ENCODE results near the gene HECTD1.
"Not testable (repeated sequence)": the region's sequence is repeated elsewhere in the genome, so short reads cannot be mapped to it uniquely, and the experiment has no call there.

HECTD1 gene

DNA sequence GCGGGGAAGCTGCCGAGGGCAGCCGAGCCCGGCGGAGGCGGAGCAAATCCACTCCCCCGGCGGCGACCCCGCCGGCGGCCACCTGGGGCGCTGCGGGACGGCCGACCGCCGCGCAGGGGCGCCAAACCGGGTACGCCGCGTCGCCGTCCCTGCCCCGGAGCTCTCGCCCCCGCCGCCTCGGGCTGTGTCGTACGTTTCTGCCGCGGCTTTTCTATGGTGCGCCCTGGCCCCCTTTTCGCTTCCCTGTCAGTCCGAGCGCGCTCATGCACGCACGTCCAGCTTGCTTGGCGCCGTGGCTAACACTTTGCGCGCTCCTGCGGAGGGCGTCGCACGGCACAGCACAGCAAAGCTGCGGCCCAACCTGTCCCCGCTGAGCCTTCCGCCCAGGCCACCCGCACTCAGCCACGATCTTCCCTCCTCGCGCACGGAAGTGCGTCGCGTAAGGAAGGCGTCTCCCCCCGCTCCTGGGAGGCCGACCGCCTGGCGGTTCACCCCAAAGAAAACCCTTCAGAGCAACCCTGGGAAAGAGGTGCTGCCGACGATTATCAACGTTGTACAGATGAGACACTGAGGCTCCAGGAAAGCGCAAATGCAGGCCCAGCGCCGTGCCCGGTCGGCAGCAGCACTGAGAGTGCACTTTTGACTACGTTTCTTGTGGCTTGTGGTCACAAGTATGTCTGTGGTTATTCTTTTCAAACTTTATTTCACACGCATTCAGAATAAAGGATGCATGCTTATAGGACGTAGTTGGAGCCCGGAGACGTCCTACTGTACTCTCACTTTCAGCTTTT is at the start of gene HECTD1:
HECTD1 (minus strand) TSS at position 39 of the 791 bp plus-strand sequence. CDS start 1,857 bp downstream, outside the sequence.
- peak; percentile 61 for DNase-seq

DNA sequence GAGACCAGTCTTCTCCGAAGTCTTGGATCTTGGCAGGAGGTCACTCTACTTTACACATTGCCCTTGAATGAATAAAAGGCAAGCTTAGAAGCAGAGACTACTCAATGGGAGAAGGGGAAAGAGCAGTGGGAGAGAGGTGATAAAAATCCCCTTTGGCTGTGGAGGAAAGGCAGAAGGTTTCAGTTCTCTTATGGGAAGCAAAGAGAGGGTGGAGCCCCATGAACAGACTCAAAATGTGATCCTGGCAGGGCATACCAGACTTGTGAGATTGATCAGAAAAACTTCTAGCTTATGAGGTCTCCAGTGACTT is 49.6 kb upstream of the HECTD1 start:
- no peak for DNase-seq

DNA sequence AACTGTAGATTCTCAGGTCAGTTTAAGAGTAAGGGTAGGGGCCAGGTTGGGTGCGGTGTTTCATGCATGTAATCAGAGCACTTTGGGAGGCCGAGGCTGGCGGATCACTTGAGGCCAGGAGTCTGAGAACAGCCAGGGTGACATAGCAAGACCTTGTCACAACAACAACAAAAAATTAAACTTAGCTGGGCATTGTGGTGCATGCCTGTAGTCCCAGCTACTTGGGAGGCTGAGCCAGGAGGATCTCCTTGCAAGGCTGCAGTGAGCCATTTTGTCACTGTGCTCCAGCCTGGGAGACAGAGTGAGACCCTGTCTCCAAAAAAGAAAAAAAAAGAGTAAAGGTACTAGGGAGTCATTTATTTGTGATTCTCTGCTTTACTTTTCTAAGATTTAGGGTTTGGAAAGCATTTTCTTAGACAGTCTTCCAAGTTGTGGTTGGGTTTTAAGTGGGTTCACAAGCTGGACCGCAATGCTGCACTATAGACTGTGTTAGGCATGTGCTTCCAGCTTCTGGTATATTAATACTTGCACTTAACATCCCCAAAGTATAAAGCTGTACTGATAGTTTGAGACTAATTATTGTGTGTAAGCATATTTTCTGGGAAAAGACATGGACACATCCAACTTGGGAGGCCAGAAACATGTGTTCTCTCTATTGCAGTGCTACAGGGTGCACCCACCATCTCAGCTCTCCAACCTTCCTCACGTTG is 49.1 kb upstream of the HECTD1 start:
- no peak for DNase-seq

DNA sequence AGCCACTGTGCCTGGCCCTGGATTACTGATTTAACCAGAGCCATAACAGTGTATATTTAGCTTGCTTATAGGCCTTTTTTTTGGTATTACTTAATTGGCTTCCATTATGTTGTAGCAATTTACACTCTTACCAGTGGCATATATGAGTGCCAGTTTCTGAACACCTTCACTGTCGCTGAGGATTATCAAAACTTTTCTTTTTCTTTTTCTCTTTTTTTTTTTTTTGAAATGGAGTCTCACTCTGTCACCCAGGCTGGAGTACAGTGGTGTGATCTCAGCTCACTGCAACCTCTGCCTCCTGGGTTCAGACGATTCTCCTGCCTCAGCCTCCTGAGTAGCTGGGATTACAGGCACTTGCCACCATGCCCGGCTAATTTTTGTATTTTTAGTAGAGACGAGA is 48.3 kb upstream of the HECTD1 start:
- not testable (repeated sequence) for DNase-seq

DNA sequence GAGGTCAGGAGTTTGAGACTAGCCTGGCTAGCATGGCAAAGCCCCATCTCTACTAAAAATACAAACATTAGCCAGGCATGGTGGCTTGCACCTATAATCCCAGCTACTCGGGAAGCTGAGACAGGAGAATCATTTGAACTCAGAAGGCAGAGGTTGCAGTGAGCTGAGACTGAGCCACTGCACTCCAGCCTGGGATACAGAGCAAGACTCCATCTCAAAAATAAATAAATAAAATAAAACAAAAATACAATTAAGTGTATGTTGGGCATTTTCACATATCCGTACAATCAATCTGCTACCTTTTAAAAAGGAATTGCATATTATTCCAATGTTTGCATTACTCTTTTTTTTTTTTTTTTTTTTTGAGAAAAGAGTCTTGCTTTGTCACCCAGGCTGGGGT is 47.7 kb upstream of the HECTD1 start:
- DNase-seq: no peak

DNA sequence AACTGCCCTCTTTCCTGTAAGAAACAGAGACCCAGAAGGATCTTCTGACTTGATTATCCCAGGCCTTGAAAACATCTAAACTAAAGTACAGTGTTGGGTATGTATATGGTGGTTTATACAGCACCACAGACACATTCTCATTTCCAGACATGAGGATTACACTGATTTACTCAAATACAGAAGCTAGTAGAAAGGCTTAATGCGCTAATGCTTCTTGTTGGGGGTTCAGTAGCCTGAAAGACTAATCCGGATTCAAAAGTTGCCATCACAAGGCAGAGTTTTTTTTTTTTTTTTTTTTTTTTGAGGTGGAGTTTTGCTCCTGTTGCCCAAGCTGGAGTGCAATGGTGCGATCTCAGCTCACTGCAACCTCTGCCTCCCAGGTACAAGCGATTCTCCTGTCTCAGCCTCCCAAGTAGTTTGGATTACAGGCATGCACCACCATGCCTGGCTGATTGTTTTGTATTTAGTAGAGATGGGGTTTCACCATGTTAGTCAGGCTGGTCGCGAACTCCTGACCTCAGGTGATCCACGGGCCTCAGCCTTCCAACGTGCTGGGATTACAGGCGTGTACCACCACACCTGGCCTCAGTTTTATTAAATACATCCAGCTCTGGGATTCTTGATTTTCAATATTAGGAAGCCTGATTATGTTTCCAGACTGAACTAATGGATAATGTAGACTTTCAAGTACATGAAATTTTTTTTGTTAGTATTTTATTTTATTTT is 46.3 kb upstream of the HECTD1 start:
- DNase-seq: no peak

DNA sequence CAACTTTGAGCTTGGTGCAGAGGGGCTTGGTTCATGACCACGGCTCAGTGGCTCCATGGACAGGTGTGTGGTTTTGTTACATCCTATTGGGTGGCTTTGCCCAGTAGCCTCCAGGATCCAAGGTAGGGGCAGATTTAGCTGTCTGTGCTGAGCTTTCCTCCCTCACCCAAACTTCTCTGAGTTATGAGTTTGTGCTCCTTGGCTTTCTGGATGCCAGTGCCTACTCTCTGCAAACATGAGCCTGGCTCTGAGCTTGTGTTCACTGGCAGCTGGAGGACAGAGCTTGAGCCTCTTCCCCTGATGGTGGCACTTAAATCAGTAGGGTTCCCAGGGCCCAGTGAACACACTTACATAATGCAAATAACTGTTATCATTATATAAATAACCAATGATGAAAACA is 45.3 kb upstream of the HECTD1 start:
- DNase-seq: no peak

DNA sequence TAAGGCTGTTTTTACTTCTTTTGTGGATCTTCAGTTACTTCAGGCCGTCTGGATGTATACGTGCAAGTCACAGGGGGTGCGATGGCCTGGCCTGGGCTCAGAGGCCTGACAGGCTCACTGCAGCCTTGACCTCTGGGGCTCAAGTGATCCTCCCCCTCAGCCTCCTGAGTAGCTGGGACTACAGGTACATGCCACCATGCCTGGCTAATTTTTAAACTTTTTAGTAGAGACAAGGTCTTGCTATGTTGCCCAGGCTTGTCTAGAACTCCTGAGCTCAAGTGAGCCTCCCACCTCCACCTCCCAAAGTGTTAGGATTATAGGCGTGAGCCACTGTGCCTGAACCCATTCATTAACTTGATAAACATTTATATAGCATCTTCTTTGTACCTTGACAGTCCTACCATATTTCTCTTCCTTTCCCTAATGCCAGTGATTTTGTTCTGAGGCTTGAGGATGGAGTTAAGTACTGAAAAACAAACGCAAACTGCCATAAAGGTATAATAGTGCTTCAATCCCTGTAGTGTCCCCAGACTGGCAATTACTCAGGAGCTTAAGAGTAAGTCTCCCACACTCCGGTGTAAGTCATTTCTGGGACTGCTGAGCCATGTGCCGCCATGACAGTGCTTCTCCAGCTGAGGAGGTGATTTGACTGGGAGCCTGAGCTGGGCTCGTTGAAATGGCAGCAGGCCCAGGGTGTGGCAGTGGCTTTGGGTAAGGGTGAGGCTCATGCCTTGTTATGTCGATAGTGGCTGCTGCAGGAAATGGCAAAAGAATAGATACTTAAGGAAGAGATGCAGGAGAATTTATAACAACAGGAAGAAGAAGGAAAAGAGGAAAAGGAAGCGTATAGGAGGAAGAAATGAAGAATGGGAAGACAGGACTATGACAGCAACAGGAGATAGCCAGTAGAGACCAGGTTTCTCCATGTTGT is 43.7 kb upstream of the HECTD1 start:
- no peak for DNase-seq

DNA sequence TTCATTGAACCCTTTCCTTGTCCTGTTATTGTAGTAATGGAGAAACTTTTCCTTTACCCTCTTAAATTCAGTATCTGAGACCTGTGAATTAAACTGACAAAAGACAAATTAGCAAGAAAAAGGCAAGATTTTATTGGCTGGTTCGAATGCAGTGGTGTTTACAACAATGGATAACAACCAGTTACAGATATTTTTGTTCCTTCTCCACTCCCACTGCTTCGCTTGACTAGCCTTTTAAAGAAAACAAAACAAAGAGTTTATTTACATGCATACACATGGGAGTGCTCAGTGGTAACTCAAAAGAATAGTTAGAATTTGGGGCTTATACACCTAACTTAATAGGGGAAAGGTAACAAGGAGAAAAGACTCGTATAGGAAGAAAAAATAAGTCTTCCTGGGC is 37.0 kb upstream of the HECTD1 start:
- DNase-seq: no peak

DNA sequence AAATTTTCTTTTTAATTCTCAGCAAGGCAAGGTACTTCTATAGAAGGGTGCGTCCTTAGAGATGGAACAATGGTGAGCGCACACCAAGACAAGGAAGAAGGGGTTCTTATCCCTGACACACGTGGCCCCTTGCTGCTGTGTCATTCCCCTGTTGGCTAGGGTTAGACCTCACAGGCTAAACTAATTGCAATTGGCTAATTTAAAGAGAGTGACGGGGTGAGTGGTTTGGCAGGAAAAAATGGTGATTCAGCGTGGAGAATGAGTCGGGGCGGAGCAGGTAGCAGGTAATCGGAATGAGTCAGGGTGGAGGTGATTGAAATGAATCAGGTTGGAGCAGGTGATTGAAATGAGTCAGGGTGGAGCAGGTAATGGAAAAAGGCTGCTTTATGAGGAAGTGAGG is 36.3 kb upstream of the HECTD1 start:
- DNase-seq: no peak

DNA sequence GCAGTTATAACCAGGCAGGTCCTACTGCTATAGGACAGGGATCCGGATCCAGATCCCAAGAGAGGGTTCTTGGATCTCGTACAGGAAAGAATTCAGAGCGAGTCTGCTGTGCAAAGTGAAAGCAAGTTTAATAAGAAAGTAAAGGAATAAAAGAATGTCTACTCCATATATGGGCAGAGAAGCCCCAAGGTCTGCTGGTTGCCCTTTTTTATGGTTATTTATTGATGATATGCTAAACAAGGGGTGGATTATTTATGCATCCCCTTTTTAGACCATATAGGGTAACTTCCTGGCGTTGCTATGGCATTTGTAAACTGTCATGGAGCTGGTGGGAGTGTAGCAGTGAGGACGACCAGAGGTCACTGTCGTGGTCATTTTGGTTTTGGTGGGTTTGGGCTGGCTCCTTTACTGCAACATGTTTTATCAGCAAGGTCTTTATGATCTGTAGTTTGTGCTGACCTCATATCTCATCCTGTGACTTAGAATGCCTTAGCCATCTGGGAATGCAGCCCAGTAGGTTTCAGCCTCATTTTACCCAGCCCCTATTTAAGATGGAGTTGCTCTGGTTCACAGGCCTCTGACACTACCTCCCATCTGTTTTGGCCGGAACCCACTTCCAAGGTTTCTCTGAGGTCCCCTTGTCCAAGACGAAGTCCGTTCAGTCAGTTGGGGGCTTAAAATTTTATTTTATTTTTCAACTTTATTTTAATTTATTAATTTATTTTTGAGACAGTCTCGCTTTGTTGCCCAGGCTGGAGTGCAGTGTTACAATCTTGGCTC is 34.8 kb upstream of the HECTD1 start:
- not testable (repeated sequence) for DNase-seq

DNA sequence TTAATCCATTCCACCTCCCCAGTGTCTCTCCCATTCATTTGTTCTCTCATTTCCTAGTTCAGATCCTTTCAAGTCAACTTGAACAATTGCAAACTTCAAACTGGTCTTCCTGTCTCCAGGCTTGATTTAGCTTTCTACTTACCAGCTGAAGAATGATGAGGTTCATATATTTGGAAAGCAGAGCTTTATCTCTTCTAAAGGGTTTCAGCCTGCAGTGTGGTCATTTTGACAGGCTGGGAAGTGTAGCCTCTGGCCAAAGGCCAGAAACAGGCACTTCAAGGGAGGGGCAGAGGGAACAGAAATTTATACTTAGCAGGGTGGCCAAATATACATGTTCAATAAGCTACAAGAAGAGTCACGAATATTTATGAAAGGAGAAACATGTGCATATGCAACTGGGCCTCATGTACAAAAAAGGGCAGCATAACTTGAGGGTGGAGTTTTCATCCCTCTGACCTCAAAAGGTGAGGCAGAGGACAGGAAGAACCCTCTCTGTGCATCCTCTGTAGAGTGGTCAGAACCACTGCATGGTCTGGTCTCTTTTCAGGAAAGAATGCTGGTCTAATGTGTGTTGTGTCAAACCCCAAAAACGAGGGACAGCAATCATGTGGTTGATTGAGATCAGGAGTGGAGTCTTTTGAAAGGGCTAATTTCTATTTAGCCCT is 34.0 kb upstream of the HECTD1 start:
- no peak for DNase-seq

DNA sequence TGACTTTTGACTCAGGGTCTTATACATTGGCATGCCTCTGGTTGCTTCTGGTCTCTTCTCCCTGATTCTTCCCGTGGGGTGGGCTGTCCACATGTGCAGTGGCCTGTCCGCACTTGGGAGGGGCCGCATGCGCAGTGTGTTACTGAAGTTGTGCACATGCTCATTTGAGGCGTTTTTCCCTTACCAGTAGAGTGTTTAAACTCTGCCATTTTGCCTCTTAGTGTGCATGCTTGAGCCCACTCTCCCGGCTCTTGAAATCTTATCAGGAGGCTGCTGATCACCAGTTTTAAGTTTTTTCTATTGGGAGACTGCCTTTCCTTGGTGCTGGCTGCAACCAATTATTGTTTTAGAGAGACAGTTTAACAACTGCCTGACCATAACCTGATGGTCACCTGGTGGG is 32.1 kb upstream of the HECTD1 start:
- no peak for DNase-seq

DNA sequence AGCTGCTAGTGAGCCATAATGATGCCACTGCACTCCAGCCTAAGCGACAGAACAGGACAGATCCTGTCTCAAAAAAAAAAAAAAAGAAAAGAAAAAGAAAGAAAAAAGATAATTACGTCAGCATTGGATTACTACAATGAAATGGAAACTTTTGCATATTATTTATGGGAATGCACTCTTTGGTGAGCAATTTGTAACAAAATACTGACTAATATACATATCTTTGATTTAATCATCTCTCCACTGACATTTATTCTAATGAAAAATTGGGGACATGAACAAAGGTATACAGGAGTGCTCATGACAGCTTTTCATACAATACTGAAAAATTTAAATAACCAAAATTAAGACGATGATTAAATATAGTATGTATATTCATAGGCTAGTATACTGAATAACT is 27.9 kb upstream of the HECTD1 start:
- DNase-seq: no peak

DNA sequence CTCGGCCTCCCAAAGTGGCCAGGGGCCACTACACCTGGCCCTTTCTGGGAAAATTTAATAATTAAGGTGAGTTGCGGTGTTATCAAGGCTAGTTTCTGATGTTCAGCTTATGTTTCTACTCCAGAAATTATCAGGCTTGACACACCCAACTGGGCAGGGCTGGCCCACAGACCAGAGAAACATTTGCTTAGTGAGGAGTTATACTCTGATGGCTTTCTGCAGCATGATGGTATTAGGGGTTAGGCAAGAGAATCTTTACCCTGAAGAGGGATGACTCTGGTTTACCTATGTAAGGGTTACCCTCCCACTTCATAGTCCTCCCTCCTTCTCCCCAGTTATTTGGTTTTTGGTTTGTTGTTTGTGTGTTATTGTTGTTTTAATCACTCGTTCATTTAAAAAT is 24.5 kb upstream of the HECTD1 start:
- no peak for DNase-seq

DNA sequence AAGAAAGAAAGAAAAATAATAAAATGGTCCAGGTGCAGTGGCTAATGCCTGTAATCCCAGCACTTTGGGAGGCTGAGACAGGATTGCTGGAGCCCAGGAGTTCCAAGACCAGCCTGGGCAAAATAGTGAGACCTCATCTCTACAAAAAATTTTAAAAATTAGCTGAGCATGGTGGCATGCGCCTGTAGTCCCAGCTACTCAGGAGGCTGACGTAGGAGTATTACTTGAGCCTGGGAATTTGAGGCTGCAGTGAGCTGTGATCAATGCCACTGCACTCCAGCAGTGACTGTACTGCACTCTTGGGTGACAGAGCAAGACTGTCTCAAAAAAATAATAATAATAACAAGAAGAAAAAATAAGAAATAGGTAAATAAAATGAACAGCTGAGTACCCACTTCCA is 23.7 kb upstream of the HECTD1 start:
- DNase-seq: not testable (repeated sequence)

DNA sequence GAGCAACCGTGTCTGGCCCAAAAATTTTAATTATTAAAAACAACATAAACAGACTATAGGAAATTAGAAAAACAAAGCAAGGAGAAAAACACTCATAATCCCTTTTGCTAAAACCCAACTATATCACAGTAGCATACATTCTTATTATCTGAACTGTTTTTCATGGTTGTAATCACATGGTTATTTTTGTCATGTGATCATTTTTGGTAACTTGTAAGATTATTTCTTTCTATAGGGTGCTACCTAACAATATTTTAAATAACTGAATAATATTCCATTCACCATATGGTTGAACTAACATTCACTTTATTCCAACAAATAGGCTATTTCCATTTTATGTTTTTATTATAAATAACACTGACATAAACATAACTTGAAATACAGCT is 23.0 kb upstream of the HECTD1 start:
- no peak for DNase-seq

DNA sequence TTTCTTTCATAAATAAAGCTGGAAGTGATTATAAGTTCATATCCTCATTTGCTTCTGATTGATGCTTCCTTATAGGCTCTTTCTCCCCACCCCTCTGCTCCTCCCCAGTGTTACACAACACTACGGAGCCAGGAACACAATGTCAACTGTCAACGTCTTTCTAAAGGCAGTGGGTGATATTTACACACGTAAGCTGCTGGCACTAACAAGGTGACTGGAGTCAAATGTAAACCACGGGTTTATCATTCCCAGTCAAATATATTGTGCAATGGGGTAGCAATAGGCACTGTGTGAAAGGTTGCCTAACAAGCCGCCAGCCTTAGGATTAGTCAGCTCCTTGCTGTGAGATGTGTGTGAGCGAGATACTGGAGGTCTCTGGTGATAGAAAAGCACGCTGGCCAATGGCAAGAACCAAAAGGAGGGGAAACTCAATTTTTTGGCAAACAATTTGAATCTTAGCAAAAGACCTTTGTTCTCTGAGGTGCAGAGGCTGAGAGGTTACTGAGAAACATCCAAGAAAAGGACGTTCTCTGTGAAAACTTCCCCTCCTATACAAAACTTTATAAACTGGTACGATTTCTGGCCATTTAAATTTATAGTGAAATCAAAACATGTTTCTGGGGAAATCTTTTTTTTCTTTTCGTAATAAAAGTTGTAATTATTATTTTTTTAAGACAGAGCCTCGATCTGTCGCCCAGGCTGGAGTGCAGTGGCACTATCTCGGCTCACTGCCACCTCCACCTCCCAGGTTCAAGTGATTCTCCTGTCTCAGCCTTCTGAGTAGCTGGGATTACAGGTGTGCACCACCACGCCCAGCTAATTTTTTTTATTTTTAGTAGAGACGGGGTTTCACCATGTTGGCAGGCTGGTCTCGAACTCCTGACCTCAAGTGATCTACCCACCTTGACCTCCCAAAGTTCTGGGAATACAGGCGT is 22.3 kb upstream of the HECTD1 start:
- DNase-seq: no peak

DNA sequence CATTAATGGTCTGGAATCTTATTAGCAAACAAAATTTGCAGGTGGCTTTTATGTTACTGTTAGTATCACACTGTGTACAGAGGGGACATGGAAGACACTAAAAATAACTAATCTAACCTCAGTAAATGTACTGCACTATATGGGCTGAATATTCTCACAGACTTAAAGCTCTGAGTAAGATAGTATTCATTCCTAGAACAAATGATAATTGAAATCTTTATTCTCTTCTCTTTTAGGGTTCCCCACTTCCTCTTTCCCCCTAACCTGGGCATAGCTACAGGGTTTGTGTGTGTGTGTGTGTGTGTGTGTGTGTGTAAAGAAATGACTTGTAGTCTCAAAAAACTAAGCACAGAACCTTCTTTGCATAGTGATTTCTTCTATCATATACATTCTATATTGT is 21.4 kb upstream of the HECTD1 start:
- no peak for DNase-seq

DNA sequence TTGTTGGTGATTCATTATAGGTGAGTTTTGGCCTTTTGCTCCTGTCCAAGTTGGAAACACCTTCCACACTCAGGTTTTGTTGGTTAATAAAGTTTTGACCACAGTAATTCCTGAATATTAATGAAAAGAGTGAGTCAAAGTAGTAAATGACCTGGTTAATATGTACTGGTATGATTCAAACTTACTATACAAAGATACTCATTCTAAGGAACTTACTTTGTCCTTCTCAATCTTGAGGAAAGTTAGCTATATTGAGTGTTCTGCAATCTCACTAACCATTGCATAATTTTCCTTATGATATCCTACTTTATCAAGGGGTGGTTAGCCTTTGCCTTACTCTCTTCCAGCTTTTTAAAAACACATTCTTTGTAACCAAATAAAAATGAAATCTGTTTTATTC is 20.9 kb upstream of the HECTD1 start:
- no peak for DNase-seq
